Measurements from ENCODE around the gene TWF2.

TWF2 gene

GRCh38 chr3:52184690-52185089 lies 54.3 kb downstream of the TWF2 start:
- Histone ChIP-seq H4K20me1 (ENCODE audit: insufficient read depth, low read length, poor library complexity, severe bottlenecking) (no peaks in the 10 kb centered on the region), H3K79me2 (ENCODE audit: insufficient read depth, low read length) (no peaks in the 10 kb centered on the region), H3K4me3 (ENCODE audit: low read length, poor library complexity, severe bottlenecking) (no peak overlapping the region), H2AFZ (ENCODE audit: low read length) (no peak overlapping the region), H3K4me1 (ENCODE audit: insufficient read depth, low read length, poor library complexity, severe bottlenecking) (no peaks in the 10 kb centered on the region), H3K9me3 (ENCODE audit: insufficient read depth, low read depth, low read length) (no peaks in the 10 kb centered on the region), H3K27me3 (ENCODE audit: insufficient read depth, low read length, poor library complexity, severe bottlenecking) (no peaks in the 10 kb centered on the region), H3K4me2 (ENCODE audit: low read depth, low read length, poor library complexity, severe bottlenecking) (no peak overlapping the region), H3K9me2 (replicated peaks; ENCODE audit: low read depth, low read length) (no peaks in the 10 kb centered on the region), H3K9ac (ENCODE audit: low read depth, low read length, poor library complexity, severe bottlenecking) (no peak overlapping the region), H3K36me3 (ENCODE audit: insufficient read depth, low read length) (no peaks in the 10 kb centered on the region), H3F3A (ENCODE audit: low read depth) (no peaks in the 10 kb centered on the region)
- TF ChIP-seq CTCF (conservative IDR thresholded peaks at IDR 0.05; ENCODE audit: low read length): no peak
- no peak for TF ChIP-seq EZH2phosphoT487 (IDR thresholded peaks at IDR 0.05; ENCODE audit: borderline replicate concordance)

GRCh38 chr3:52183786-52184445 lies 55.0 kb downstream of the TWF2 start:
- H3K36me3 ChIP-seq (ENCODE audit: insufficient read depth, low read length): no peaks in the 10 kb centered on the region
- no peak overlapping the region for H3K4me2 ChIP-seq (ENCODE audit: low read depth, low read length, poor library complexity, severe bottlenecking)
- H3K9me2 ChIP-seq (replicated peaks; ENCODE audit: low read depth, low read length): no peaks in the 10 kb centered on the region
- no peaks in the 10 kb centered on the region for H3K79me2 ChIP-seq (ENCODE audit: insufficient read depth, low read length)
- no peak overlapping the region for H2AFZ ChIP-seq (ENCODE audit: low read length)
- no peaks in the 10 kb centered on the region for H4K20me1 ChIP-seq (ENCODE audit: insufficient read depth, low read length, poor library complexity, severe bottlenecking)
- H3K4me3 ChIP-seq (ENCODE audit: low read length, poor library complexity, severe bottlenecking): no peak overlapping the region
- no peaks in the 10 kb centered on the region for H3F3A ChIP-seq (ENCODE audit: low read depth)
- H3K4me1 ChIP-seq (ENCODE audit: insufficient read depth, low read length, poor library complexity, severe bottlenecking): no peaks in the 10 kb centered on the region
- TF ChIP-seq EZH2phosphoT487 (IDR thresholded peaks at IDR 0.05; ENCODE audit: borderline replicate concordance) (no peak), CTCF (conservative IDR thresholded peaks at IDR 0.05; ENCODE audit: low read length) (no peak)
- no peaks in the 10 kb centered on the region for H3K9me3 ChIP-seq (ENCODE audit: insufficient read depth, low read depth, low read length)
- H3K27me3 ChIP-seq (ENCODE audit: insufficient read depth, low read length, poor library complexity, severe bottlenecking): no peaks in the 10 kb centered on the region
- H3K9ac ChIP-seq (ENCODE audit: low read depth, low read length, poor library complexity, severe bottlenecking): no peak overlapping the region

DNA sequence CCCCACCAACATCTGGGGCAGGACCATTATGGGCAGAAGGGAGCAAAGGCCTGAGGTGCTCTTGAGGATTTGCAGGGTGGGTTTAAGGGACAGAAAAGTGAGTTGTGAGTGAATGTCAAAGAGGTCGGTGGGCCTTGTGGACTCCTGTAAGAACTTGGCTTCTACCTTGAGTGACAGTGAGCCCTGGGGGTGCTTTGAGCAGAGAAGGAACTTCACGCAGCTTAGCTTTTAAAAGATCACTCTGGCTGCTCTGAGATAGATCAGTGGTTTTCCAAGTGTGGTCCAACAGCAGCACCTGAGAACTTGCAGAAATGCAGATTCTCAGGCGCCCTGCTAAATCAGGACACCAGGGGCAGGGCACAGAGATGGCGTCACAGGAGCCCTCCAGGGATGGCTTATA lies 56.3 kb downstream of the TWF2 start:
- Histone ChIP-seq H3K79me2 (ENCODE audit: insufficient read depth, low read length) (no peaks in the 10 kb centered on the region), H3K9me2 (replicated peaks; ENCODE audit: low read depth, low read length) (no peaks in the 10 kb centered on the region), H4K20me1 (ENCODE audit: insufficient read depth, low read length, poor library complexity, severe bottlenecking) (no peaks in the 10 kb centered on the region), H3K9ac (ENCODE audit: low read depth, low read length, poor library complexity, severe bottlenecking) (no peak overlapping the region), H3F3A (ENCODE audit: low read depth) (no peaks in the 10 kb centered on the region), H3K27me3 (ENCODE audit: insufficient read depth, low read length, poor library complexity, severe bottlenecking) (no peaks in the 10 kb centered on the region), H3K4me3 (ENCODE audit: low read length, poor library complexity, severe bottlenecking) (no peak overlapping the region), H3K4me1 (ENCODE audit: insufficient read depth, low read length, poor library complexity, severe bottlenecking) (no peaks in the 10 kb centered on the region), H3K4me2 (ENCODE audit: low read depth, low read length, poor library complexity, severe bottlenecking) (no peak overlapping the region), H2AFZ (ENCODE audit: low read length) (no peak overlapping the region), H3K9me3 (ENCODE audit: insufficient read depth, low read depth, low read length) (no peaks in the 10 kb centered on the region), H3K36me3 (ENCODE audit: insufficient read depth, low read length) (no peaks in the 10 kb centered on the region)
- TF ChIP-seq EZH2phosphoT487 (IDR thresholded peaks at IDR 0.05; ENCODE audit: borderline replicate concordance) (no peak), CTCF (conservative IDR thresholded peaks at IDR 0.05; ENCODE audit: low read length) (no peak)
